Gastrocnemius medialis (tissue), 4 donors: Measurements from ENCODE around the gene GRID1.

Experiments
- CTCF ChIP-seq, 5 experiments: fragments of 450-650 bp in 3 of 5; fragments of 200-600 bp in 2 of 5; sonication (generic) in 2 of 5; IDR thresholded peaks in 4 of 5; conservative IDR thresholded peaks in 1 of 5; 1 replicate in 4 of 5; 2 replicates in 1 of 5; pipeline ENCODE4 v1.5.1; 2016 to 2019; ENCODE audit warnings: antibody characterized with exemption in 5 of 5, mild to moderate bottlenecking in 3 of 5, moderate library complexity in 3 of 5
- POLR2A ChIP-seq, 2 donors: fragments of 450-650 bp; IDR thresholded peaks; one replicate each; pipeline ENCODE4 v1.6.1; 2017; ENCODE audit warnings: antibody characterized with exemption in 2 of 2, mild to moderate bottlenecking in 2 of 2, moderate library complexity in 2 of 2

DNA sequence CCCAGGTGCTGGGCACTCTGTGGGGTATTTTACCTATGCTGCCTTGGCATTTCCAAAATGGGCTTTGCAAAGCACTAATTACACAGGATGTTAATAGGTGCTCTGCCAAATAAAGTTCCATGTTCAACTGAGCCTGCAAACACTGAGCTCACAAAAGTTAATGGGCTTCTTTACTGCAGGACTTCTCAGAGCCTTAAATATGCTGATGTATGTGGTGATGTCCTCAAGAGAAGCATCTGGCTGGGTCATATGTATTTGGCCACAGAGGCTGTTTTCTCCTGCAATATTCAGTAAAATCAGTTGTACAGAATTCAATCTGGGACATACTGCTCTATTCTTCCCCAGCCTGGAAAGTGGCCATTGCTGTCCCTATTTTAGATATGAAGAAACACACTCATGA lies 31.3 kb downstream of the GRID1 start:
- no peak for TF ChIP-seq CTCF (IDR thresholded peaks at IDR 0.05 in 4 of 5, conservative IDR thresholded peaks at IDR 0.05 in 1 of 5)
- TF ChIP-seq POLR2A (IDR thresholded peaks at IDR 0.05), result no peak
